Measurements from ENCODE around the gene GNA15. TPM values are rescaled to one million over a fixed set of nuclear protein-coding genes. Genes with fewer than 3 reads are reported as not detected.

GNA15 gene
- total and polyA plus RNA-seq, 2 donors (not counting 3 experiments of a cell fraction or from before 2014, with no cell fraction given) = 0.17 TPM; not detected in 1

GRCh38 chr19:3096267-3096901 is 39.4 kb upstream of the GNA15 start:
- Histone ChIP-seq H3K9ac (replicated peaks; ENCODE audit: extremely low read depth, insufficient read depth, low read length) (peak overlapping the region; percentile 8), H4K20me1 (replicated peaks; ENCODE audit: control insufficient read depth, extremely low read depth, insufficient read depth, low read length) (no peaks in the 10 kb centered on the region), H3K4me2 (ENCODE audit: insufficient read depth, low read length) (peak overlapping the region; percentile 77), H3K36me3 (ENCODE audit: control insufficient read depth in 2 of 2, extremely low read depth in 1 of 2, insufficient read depth in 2 of 2, low read length in 2 of 2) (no peaks in the 10 kb centered on the region), H3K4me3 (replicated peaks in 1 of 3; ENCODE audit: insufficient read depth in 1 of 3, low read depth in 1 of 3, low read length in 3 of 3) (peak overlapping the region in 2 of 3 experiments; percentile 76 to 99), H3K9me3 (replicated peaks; ENCODE audit: control insufficient read depth, insufficient read depth, low read length) (no peaks in the 10 kb centered on the region), H3K27ac (ENCODE audit: insufficient read depth, low read depth, low read length) (no peak overlapping the region), H3K9me1 (replicated peaks; ENCODE audit: control insufficient read depth, extremely low read depth, insufficient read depth, low read length) (no peaks in the 10 kb centered on the region), H3K27me3 (ENCODE audit: control insufficient read depth in 2 of 2, insufficient read depth in 2 of 2, low read length in 2 of 2) (no peaks in the 10 kb centered on the region), H2AFZ (ENCODE audit: low read depth, low read length) (no peak overlapping the region), H3K4me1 (ENCODE audit: control insufficient read depth, extremely low read depth, insufficient read depth, low read length) (peaks cover 36% of the 10 kb centered on the region), H3K79me2 (ENCODE audit: control insufficient read depth, insufficient read depth, low read length) (peaks cover 70% of the 10 kb centered on the region)
- FAIRE-seq = no peak
- no TSS peak for BruUV-seq (replicated peaks)
- DNase-seq (ENCODE audit: low read depth, low spot score) = no peak
- intact Hi-C loops (cut with micrococcal nuclease) (no loop called here), dilution Hi-C loops (cut with MboI; ENCODE audit: extremely low pct_ligation_motif_present, low sequenced_read_pairs) (no loop called here)
- CTCF ChIA-PET = interaction anchor here (0.8 to 2.6 kb wide), 4 partner anchors 7 to 33 kb away, joined by 3 to 18 read pairs (median 6); no protein-coding TSS in a partner anchor
- no peak for TF ChIP-seq JUN (IDR thresholded peaks at IDR 0.05; ENCODE audit: borderline replicate concordance, insufficient read depth, insufficient read length, low read depth)
- TF ChIP-seq FOS (IDR thresholded peaks at IDR 0.05; ENCODE audit: borderline replicate concordance, insufficient read depth, low read length) = no peak
- TF ChIP-seq POLR2A (IDR thresholded peaks at IDR 0.05; ENCODE audit: low read depth, low read length) = no peak
- POLR2A ChIA-PET = no interaction called here

- DNase-seq (ENCODE audit: low read depth, low spot score) = no peak
- BruUV-seq (replicated peaks) = no TSS peak
- FAIRE-seq = no peak
- no peaks in the 10 kb centered on the region for H3K36me3 ChIP-seq (ENCODE audit: control insufficient read depth in 2 of 2, extremely low read depth in 1 of 2, insufficient read depth in 2 of 2, low read length in 2 of 2)
- peaks cover 36% of the 10 kb centered on the region for H3K4me1 ChIP-seq (ENCODE audit: control insufficient read depth, extremely low read depth, insufficient read depth, low read length)
- no peak overlapping the region for H3K27ac ChIP-seq (ENCODE audit: insufficient read depth, low read depth, low read length)
- dilution Hi-C loops (cut with MboI; ENCODE audit: extremely low pct_ligation_motif_present, low sequenced_read_pairs) (no loop called here), intact Hi-C loops (cut with micrococcal nuclease) (no loop called here)
- H3K9me1 ChIP-seq (replicated peaks; ENCODE audit: control insufficient read depth, extremely low read depth, insufficient read depth, low read length) = no peaks in the 10 kb centered on the region
- H3K4me2 ChIP-seq (ENCODE audit: insufficient read depth, low read length) = no peak overlapping the region
- H3K9me3 ChIP-seq (replicated peaks; ENCODE audit: control insufficient read depth, insufficient read depth, low read length) = no peaks in the 10 kb centered on the region
- H3K79me2 ChIP-seq (ENCODE audit: control insufficient read depth, insufficient read depth, low read length) = peaks cover 75% of the 10 kb centered on the region
- H3K4me3 ChIP-seq (replicated peaks in 1 of 3; ENCODE audit: insufficient read depth in 1 of 3, low read depth in 1 of 3, low read length in 3 of 3) = no peak overlapping the region
- no peaks in the 10 kb centered on the region for H3K27me3 ChIP-seq (ENCODE audit: control insufficient read depth in 2 of 2, insufficient read depth in 2 of 2, low read length in 2 of 2)
- H3K9ac ChIP-seq (replicated peaks; ENCODE audit: extremely low read depth, insufficient read depth, low read length) = no peak overlapping the region
- no peak for TF ChIP-seq MYC (IDR thresholded peaks at IDR 0.05; ENCODE audit: low read depth, low read length)
- no peak for TF ChIP-seq POLR2A (IDR thresholded peaks at IDR 0.05; ENCODE audit: low read depth, low read length)
- no peak for TF ChIP-seq EZH2 (IDR thresholded peaks at IDR 0.05; ENCODE audit: borderline replicate concordance, low read depth, low read length, severe bottlenecking)
- no peak overlapping the region for H2AFZ ChIP-seq (ENCODE audit: low read depth, low read length)
- H4K20me1 ChIP-seq (replicated peaks; ENCODE audit: control insufficient read depth, extremely low read depth, insufficient read depth, low read length) = no peaks in the 10 kb centered on the region
- ChIA-PET POLR2A (no interaction called here), CTCF (interaction anchor here (0.8 to 1.7 kb wide), 2 partner anchors 21 to 32 kb away, joined by 3 to 4 read pairs; no protein-coding TSS in a partner anchor)
These were observed 38.9 kb upstream of the GNA15 start for GRCh38 chr19:3096902-3097326.

Measured in endothelial cell of umbilical vein (primary cell).